Karpas-422 (cell line): ENCODE measurements around the gene NEGR1. TPM values are rescaled to one million over a fixed set of nuclear protein-coding genes. Genes with fewer than 3 reads are reported as not detected.

ENCODE experiments used
- DNase-seq: peaks from one replicate; pipeline ENCODE4 v3.0.0-alpha.2; 2015
- H2AFZ ChIP-seq: fragments of 200-600 bp; sonication (generic); 2 replicates; pipeline ENCODE4 v1.6.1; 2014; ENCODE audit warnings: antibody characterized with exemption, low read length, mixed read lengths
- H3K27ac ChIP-seq: fragments of 200-600 bp; sonication (generic); 2 replicates; pipeline ENCODE4 v1.5.1; 2014; ENCODE audit warnings: mild to moderate bottlenecking, low read length, moderate library complexity
- H3K27me3 ChIP-seq: fragments of 200-600 bp; sonication (generic); 2 replicates; pipeline ENCODE4 v1.6.1; 2014; ENCODE audit warnings: low read length, mixed read lengths
- H3K36me3 ChIP-seq: fragments of 200-600 bp; sonication (generic); 2 replicates; pipeline ENCODE4 v1.6.1; 2014; ENCODE audit warnings: low read length, mixed read lengths; ENCODE audit not compliant: insufficient read depth
- H3K4me1 ChIP-seq: fragments of 200-600 bp; sonication (generic); 2 replicates; pipeline ENCODE4 v1.6.1; 2014; ENCODE audit warnings: mild to moderate bottlenecking, low read length, mixed read lengths
- H3K4me2 ChIP-seq: fragments of 200-600 bp; sonication (generic); 2 replicates; pipeline ENCODE4 v1.6.1; 2014; ENCODE audit warnings: low read length, low read depth, mild to moderate bottlenecking; ENCODE audit not compliant: poor library complexity, severe bottlenecking
- H3K4me3 ChIP-seq: fragments of 200-600 bp; sonication (generic); 2 replicates; pipeline ENCODE4 v1.5.1; 2014; ENCODE audit warnings: mild to moderate bottlenecking, antibody characterized with exemption, low read length, mixed read lengths
- H3K79me2 ChIP-seq: fragments of 200-600 bp; sonication (generic); 2 replicates; pipeline ENCODE4 v1.6.1; 2014; ENCODE audit warnings: mild to moderate bottlenecking, low read length, mixed read lengths
- H3K9ac ChIP-seq: fragments of 200-600 bp; sonication (generic); 2 replicates; pipeline ENCODE4 v1.6.0; 2014; ENCODE audit warnings: low read length
- H3K9me2 ChIP-seq: fragments of 200-600 bp; sonication (generic), shearing (Covaris generic); replicated peaks from 2 replicates; pipeline ENCODE4 v1.6.0; 2014; ENCODE audit warnings: mild to moderate bottlenecking, low read length, moderate library complexity; ENCODE audit not compliant: insufficient read depth
- H3K9me3 ChIP-seq: fragments of 300-700, 200-600 bp; sonication (generic); 2 replicates; pipeline ENCODE4 v1.6.1; 2014; ENCODE audit warnings: low read length, mixed read lengths
- H4K20me1 ChIP-seq: fragments of 200-600 bp; sonication (generic); 2 replicates; pipeline ENCODE4 v1.6.1; 2014; ENCODE audit warnings: mild to moderate bottlenecking, antibody characterized with exemption, low read length, low read depth; ENCODE audit not compliant: insufficient read depth
- total RNA-seq: library from RNA; depleted of rRNA; stranded (reverse); fragments of >200 nt; shearing (Covaris generic); gene quantifications from 2 replicates; pipeline ENCODE4 v1.2.3, GENCODE V29; 2014; ENCODE audit warnings: low replicate concordance

The NEGR1 gene
- total RNA-seq, 1 experiment from 2014 or later = not detected

DNA sequence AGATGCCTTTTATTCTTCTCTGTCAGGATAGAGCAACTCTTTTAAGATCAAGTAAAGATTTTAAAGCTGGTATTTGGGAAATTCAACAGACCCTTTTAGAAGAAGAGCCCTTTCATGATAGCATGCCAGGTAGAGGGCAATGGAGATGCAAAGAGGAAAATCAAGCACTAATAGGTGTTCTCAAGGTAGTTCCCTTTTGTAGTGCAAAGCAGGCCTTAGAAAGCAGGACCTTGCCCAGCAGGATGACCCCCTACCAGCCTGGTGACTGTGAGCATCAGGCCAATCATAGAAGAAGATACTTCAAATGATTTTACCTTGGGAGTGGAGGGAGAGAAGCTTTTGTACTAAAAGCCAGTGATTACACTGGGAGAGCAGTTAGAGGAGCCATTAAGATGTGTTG is 820.1 kb downstream of the NEGR1 start:
- Histone ChIP-seq H3K36me3 (no peaks in the 10 kb centered on the region), H3K79me2 (no peaks in the 10 kb centered on the region), H3K27ac (no peak overlapping the region), H4K20me1 (no peaks in the 10 kb centered on the region), H3K9me3 (peaks cover 4% of the 10 kb centered on the region; the same call in 1 of the 2 replicates), H3K4me2 (no peak overlapping the region), H3K9ac (no peak overlapping the region), H3K9me2 (no peaks in the 10 kb centered on the region), H3K4me1 (no peaks in the 10 kb centered on the region), H3K27me3 (no peaks in the 10 kb centered on the region), H2AFZ (no peak overlapping the region), H3K4me3 (no peak overlapping the region)
- no peak for DNase-seq

DNA sequence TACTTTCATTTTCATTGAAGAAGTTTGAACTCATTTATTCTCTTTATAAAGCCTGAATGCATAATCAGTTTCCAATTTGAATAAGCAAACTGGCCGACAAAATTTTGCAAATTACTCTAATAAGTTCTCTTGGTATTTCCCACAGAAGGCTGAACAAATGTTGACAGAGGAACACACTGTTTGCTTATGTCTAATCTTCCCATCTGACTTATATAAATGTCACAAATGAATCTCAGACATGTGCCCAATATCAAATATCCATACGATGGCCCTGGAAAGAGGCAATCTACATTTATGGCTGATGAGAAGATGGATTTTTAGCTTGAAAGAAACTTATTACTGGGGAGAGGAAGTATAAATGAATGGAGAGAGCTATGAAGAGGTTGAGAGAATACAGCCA is 820.9 kb downstream of the NEGR1 start:
- Histone ChIP-seq H3K27me3 (no peaks in the 10 kb centered on the region), H3K4me1 (no peaks in the 10 kb centered on the region), H3K9me2 (no peaks in the 10 kb centered on the region), H3K27ac (no peak overlapping the region), H2AFZ (no peak overlapping the region), H3K9ac (no peak overlapping the region), H3K9me3 (peaks cover 9% of the 10 kb centered on the region; the same call in 1 of the 2 replicates), H3K4me3 (no peak overlapping the region), H3K79me2 (no peaks in the 10 kb centered on the region), H3K4me2 (no peak overlapping the region), H4K20me1 (no peaks in the 10 kb centered on the region), H3K36me3 (no peaks in the 10 kb centered on the region)
- DNase-seq = no peak

GRCh38 chr1:71448444-71448843 is 833.9 kb downstream of the NEGR1 start:
- Histone ChIP-seq H3K36me3 (no peaks in the 10 kb centered on the region), H3K79me2 (no peaks in the 10 kb centered on the region), H3K9me3 (peaks cover 4% of the 10 kb centered on the region; the same call in 1 of the 2 replicates), H3K27ac (no peak overlapping the region), H2AFZ (no peak overlapping the region), H3K9me2 (no peaks in the 10 kb centered on the region; the same call in 1 of the 2 replicates), H3K27me3 (no peaks in the 10 kb centered on the region), H3K9ac (no peak overlapping the region), H3K4me3 (no peak overlapping the region), H3K4me1 (no peaks in the 10 kb centered on the region), H3K4me2 (no peak overlapping the region), H4K20me1 (no peaks in the 10 kb centered on the region)
- no peak for DNase-seq

DNA sequence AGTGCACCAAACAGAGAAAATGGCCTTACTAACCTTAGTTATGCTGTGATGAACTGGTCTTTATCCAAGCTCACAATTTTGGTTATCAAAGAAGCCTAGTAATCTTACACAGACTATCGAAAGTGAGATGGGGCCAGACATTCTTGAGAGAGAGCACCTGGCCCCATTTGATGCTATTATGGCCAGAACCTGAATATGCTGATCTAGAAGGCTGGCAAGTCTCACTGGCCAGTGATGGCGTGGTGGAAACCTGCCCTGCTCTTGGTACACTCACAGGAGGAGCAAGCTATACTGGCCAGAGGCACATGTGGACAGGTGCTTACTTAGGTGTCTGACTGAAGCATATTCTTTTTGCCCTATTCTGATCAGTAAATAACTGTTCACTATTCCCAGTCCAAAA is 843.7 kb downstream of the NEGR1 start:
- Histone ChIP-seq H3K36me3 (no peaks in the 10 kb centered on the region), H2AFZ (no peak overlapping the region), H3K4me2 (no peak overlapping the region), H3K4me3 (no peak overlapping the region), H3K9me3 (peaks cover 10% of the 10 kb centered on the region), H3K4me1 (no peaks in the 10 kb centered on the region), H3K9me2 (no peaks in the 10 kb centered on the region), H3K27ac (no peak overlapping the region), H4K20me1 (no peaks in the 10 kb centered on the region), H3K27me3 (no peaks in the 10 kb centered on the region), H3K79me2 (no peaks in the 10 kb centered on the region), H3K9ac (no peak overlapping the region)
- DNase-seq = no peak

- no peaks in the 10 kb centered on the region for H4K20me1 ChIP-seq
- no peaks in the 10 kb centered on the region for H3K27me3 ChIP-seq
- H3K4me1 ChIP-seq = no peaks in the 10 kb centered on the region
- no peak overlapping the region for H3K9ac ChIP-seq
- no peak overlapping the region for H3K27ac ChIP-seq
- DNase-seq = no peak
- H3K4me3 ChIP-seq = no peak overlapping the region
- H3K4me2 ChIP-seq = no peak overlapping the region
- no peak overlapping the region for H2AFZ ChIP-seq
- H3K79me2 ChIP-seq = no peaks in the 10 kb centered on the region
- H3K36me3 ChIP-seq = no peaks in the 10 kb centered on the region
- peaks cover 22% of the 10 kb centered on the region; the same call in 1 of the 2 replicates for H3K9me3 ChIP-seq
- no peaks in the 10 kb centered on the region for H3K9me2 ChIP-seq
These were observed 846.4 kb downstream of the NEGR1 start for GRCh38 chr1:71435951-71436350.

- Histone ChIP-seq H3K4me1 (no peaks in the 10 kb centered on the region), H3K9me2 (no peaks in the 10 kb centered on the region), H3K27ac (no peak overlapping the region), H4K20me1 (no peaks in the 10 kb centered on the region), H3K27me3 (no peaks in the 10 kb centered on the region), H3K79me2 (no peaks in the 10 kb centered on the region), H3K4me3 (no peak overlapping the region), H2AFZ (no peak overlapping the region), H3K9me3 (peaks cover 22% of the 10 kb centered on the region; the same call in 1 of the 2 replicates), H3K4me2 (no peak overlapping the region), H3K9ac (no peak overlapping the region), H3K36me3 (no peaks in the 10 kb centered on the region)
- DNase-seq = no peak
These were observed 848.1 kb downstream of the NEGR1 start for GRCh38 chr1:71434240-71434639.

DNA sequence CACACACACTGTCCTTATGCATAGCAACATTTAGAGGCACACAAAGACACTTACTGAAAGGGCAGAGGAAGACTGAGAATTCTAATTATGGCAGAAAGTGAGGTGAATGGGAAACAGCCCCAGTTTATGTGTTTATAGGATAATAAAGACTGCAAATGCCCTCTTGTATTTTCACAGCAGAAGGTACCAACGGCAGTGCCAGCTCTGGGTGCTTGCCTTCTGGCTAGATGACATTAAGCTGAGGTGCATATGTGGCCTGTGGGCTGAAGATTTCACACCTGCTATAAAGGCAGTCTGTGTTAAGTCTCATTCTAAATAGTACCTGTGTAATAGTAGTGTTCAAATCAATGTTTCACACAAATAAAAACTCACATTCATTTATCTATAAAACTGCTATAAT is 854.3 kb downstream of the NEGR1 start:
- Histone ChIP-seq H3K27me3 (no peaks in the 10 kb centered on the region), H3K4me3 (no peak overlapping the region), H2AFZ (no peak overlapping the region), H3K27ac (no peak overlapping the region), H3K4me1 (no peaks in the 10 kb centered on the region), H3K9me2 (no peaks in the 10 kb centered on the region), H4K20me1 (no peaks in the 10 kb centered on the region), H3K9me3 (peaks cover 10% of the 10 kb centered on the region; the same call in 1 of the 2 replicates), H3K36me3 (no peaks in the 10 kb centered on the region), H3K4me2 (no peak overlapping the region), H3K79me2 (no peaks in the 10 kb centered on the region), H3K9ac (no peak overlapping the region)
- DNase-seq = no peak

GRCh38 chr1:71427066-71427465 is 855.3 kb downstream of the NEGR1 start:
- Histone ChIP-seq H3K27ac (no peak overlapping the region), H3K36me3 (no peaks in the 10 kb centered on the region), H3K9me3 (peaks cover 5% of the 10 kb centered on the region; the same call in 1 of the 2 replicates), H3K4me2 (no peak overlapping the region), H3K4me3 (no peak overlapping the region), H3K4me1 (no peaks in the 10 kb centered on the region), H3K9me2 (no peaks in the 10 kb centered on the region), H4K20me1 (no peaks in the 10 kb centered on the region), H2AFZ (no peak overlapping the region), H3K27me3 (no peaks in the 10 kb centered on the region), H3K9ac (no peak overlapping the region), H3K79me2 (no peaks in the 10 kb centered on the region)
- no peak for DNase-seq

GRCh38 chr1:71424536-71424935 is 857.8 kb downstream of the NEGR1 start:
- no peaks in the 10 kb centered on the region for H4K20me1 ChIP-seq
- H3K27me3 ChIP-seq = no peaks in the 10 kb centered on the region
- no peaks in the 10 kb centered on the region for H3K9me3 ChIP-seq
- H3K36me3 ChIP-seq = no peaks in the 10 kb centered on the region
- H3K9me2 ChIP-seq = 0 out of 2 replicates have a peak, but pooled peaks cover 4% of the 10 kb centered on the region
- no peaks in the 10 kb centered on the region for H3K79me2 ChIP-seq
- H3K4me2 ChIP-seq = no peak overlapping the region
- no peaks in the 10 kb centered on the region for H3K4me1 ChIP-seq
- H3K9ac ChIP-seq = no peak overlapping the region
- H2AFZ ChIP-seq = no peak overlapping the region
- no peak for DNase-seq
- H3K4me3 ChIP-seq = no peak overlapping the region
- no peak overlapping the region for H3K27ac ChIP-seq
